B cell (primary cell): ENCODE measurements around the gene DOCK1. TPM values are rescaled to one million over a fixed set of nuclear protein-coding genes. Genes with fewer than 3 reads are reported as not detected.

ENCODE experiments used
- ATAC-seq: fragments of 200-7000 bp; cut with Tn5 transposase; one replicate; pipeline ENCODE4 v1.10.0; 2021; ENCODE audit warnings: low read depth, mild to moderate bottlenecking, moderate number of reproducible peaks, moderate library complexity
- CTCF ChIA-PET: fragments of 350-600 bp; sonication (Branson Sonifier 250); formaldehyde crosslinking; loops from one replicate; lab custom pipeline; 2021; ENCODE audit warnings: antibody characterized with exemption, inconsistent platforms; lab: Charles Lee
- POLR2A ChIA-PET: fragments of 350-600 bp; sonication (Branson Sonifier 250); formaldehyde crosslinking; loops from one replicate; lab custom pipeline; 2021; ENCODE audit warnings: antibody characterized with exemption; lab: Charles Lee
- DNase-seq: peaks from one replicate; pipeline ENCODE4 v3.0.0; 2013
- H2AFZ ChIP-seq: 2 replicates; pipeline ENCODE4 v1.6.1; 2012; ENCODE audit warnings: mild to moderate bottlenecking, low read depth, low read length; ENCODE audit not compliant: insufficient read depth, poor library complexity, severe bottlenecking
- H3K27ac ChIP-seq, 2 donors: 1 replicate in 1 of 2; 2 replicates in 1 of 2; pipeline ENCODE4 v1.5.1; 2012 to 2013; ENCODE audit warnings: low read length in 2 of 2, mild to moderate bottlenecking in 2 of 2, moderate library complexity in 1 of 2
- H3K27me3 ChIP-seq, 4 experiments: fragments of 200-600 bp in 1 of 4; sonication (generic) in 1 of 4; replicated peaks in 1 of 4; 1 replicate in 2 of 4; 2 replicates in 2 of 4; pipeline versions ENCODE4 v1.6.1 to v1.7.0; 2013 to 2016; ENCODE audit warnings: low read length in 3 of 4, mild to moderate bottlenecking in 2 of 4, mixed read lengths in 1 of 4, moderate library complexity in 1 of 4; ENCODE audit not compliant: insufficient read depth in 4 of 4, control insufficient read depth in 3 of 4; ENCODE audit errors: control extremely low read depth in 1 of 4
- H3K36me3 ChIP-seq, 2 experiments: replicated peaks in 1 of 2; 1 replicate in 1 of 2; 2 replicates in 1 of 2; pipeline versions ENCODE4 v1.6.1 to v1.7.1; 2013; ENCODE audit warnings: low read length in 1 of 2; ENCODE audit not compliant: insufficient read depth in 2 of 2, control insufficient read depth in 1 of 2; ENCODE audit errors: control extremely low read depth in 1 of 2, extremely low read depth in 1 of 2
- H3K4me1 ChIP-seq, 2 donors: fragments of 200-600 bp in 1 of 2; sonication (generic) in 1 of 2; 1 replicate in 1 of 2; 2 replicates in 1 of 2; pipeline versions ENCODE4 v1.5.1 to v1.6.1; 2013 to 2017; ENCODE audit warnings: low read length in 2 of 2; ENCODE audit not compliant: control insufficient read depth in 2 of 2, insufficient read depth in 2 of 2
- H3K4me2 ChIP-seq: replicated peaks from 2 replicates; pipeline ENCODE3; 2012; ENCODE audit warnings: mild to moderate bottlenecking, low read depth, low read length; ENCODE audit not compliant: poor library complexity, severe bottlenecking
- H3K4me3 ChIP-seq, 5 experiments: fragments of 200-600 bp in 1 of 5; sonication (generic) in 1 of 5; 1 replicate in 3 of 5; 2 replicates in 2 of 5; pipeline versions ENCODE4 v1.5.1 to v1.7.0; 2011 to 2016; ENCODE audit warnings: low read length in 4 of 5, mild to moderate bottlenecking in 4 of 5, low read depth in 2 of 5, control low read depth in 1 of 5, moderate library complexity in 1 of 5; ENCODE audit not compliant: insufficient read depth in 1 of 5; ENCODE audit errors: control extremely low read depth in 1 of 5, extremely low read depth in 1 of 5
- H3K79me2 ChIP-seq: fragments of 200-600 bp; sonication (generic); one replicate; pipeline ENCODE4 v1.6.0; 2016; ENCODE audit warnings: low read length; ENCODE audit not compliant: control insufficient read depth, insufficient read depth
- H3K9ac ChIP-seq: fragments of 200-600 bp; sonication (generic); 2 replicates; pipeline ENCODE4 v1.6.1; 2017; ENCODE audit warnings: mild to moderate bottlenecking, low read length, moderate library complexity
- H3K9me3 ChIP-seq, 3 donors: one replicate each; pipeline versions ENCODE4 v1.6.1 to v1.7.1; 2013; ENCODE audit warnings: low read length in 2 of 3; ENCODE audit not compliant: control insufficient read depth in 2 of 3, insufficient read depth in 1 of 3; ENCODE audit errors: control extremely low read depth in 1 of 3
- H4K20me1 ChIP-seq: 2 replicates; pipeline ENCODE4 v1.6.0; 2012; ENCODE audit warnings: mild to moderate bottlenecking, low read length; ENCODE audit not compliant: insufficient read depth, control insufficient read depth, poor library complexity, severe bottlenecking
- H3K27ac Mint-ChIP-seq: one replicate; pipeline ENCODE4 v1.8.0; 2021; ENCODE audit warnings: mixed read lengths
- H3K27me3 Mint-ChIP-seq: one replicate; pipeline ENCODE4 v1.8.0; 2021; ENCODE audit warnings: mixed read lengths
- H3K4me1 Mint-ChIP-seq: one replicate; pipeline ENCODE4 v1.8.0; 2021; ENCODE audit warnings: mixed read lengths
- H3K4me3 Mint-ChIP-seq: one replicate; pipeline ENCODE4 v1.8.0; 2021; ENCODE audit warnings: mixed read lengths
- H3K9me3 Mint-ChIP-seq: one replicate; pipeline ENCODE4 v1.8.0; 2022; ENCODE audit warnings: mixed read lengths; ENCODE audit not compliant: insufficient read depth
- EZH2 ChIP-seq: IDR thresholded peaks from 2 replicates; pipeline ENCODE4 v1.6.1; 2012; ENCODE audit warnings: borderline replicate concordance, low read depth, mild to moderate bottlenecking, moderate library complexity, low read length; ENCODE audit not compliant: insufficient read depth, poor library complexity, severe bottlenecking
- WGBS: methylation state at CpG from one replicate; pipeline ENCODE4 v1.1.5; 2013; ENCODE audit warnings: missing lambda C conversion rate; ENCODE audit not compliant: insufficient coverage; 5-methylcytosine and 5-hydroxymethylcytosine counted together
- intact Hi-C: fragments of 100-400 bp; cut with micrococcal nuclease; formaldehyde crosslinking; loops from one replicate; pipeline ENCODE4 v1.10.0; 2022
- polyA plus RNA-seq: library from polyadenylated mRNA; depleted of rRNA; stranded (reverse); fragments of >200 nt; gene quantifications from 2 replicates; pipeline ENCODE4 v1.2.3, GENCODE V29; 2012
- total RNA-seq, 2 donors: library from RNA; stranded (reverse); fragments of 120-200 nt in 1 of 2; gene quantifications; 1 replicate in 1 of 2; 2 replicates in 1 of 2; pipeline versions ENCODE4 v1.2.3 to v1.2.4, GENCODE V29; 2013 to 2022
- TF ChIP-seq, protein P1 (sequence below): fragments of 200-600 bp; IDR thresholded peaks from one replicate; pipeline ENCODE4 v1.8.0; 2022; ENCODE audit warnings: antibody characterized with exemption, mild to moderate bottlenecking

The DOCK1 gene
- total and polyA plus RNA-seq, 2 donors (not counting 1 experiment from before 2014, with no cell fraction given), result not detected

DNA sequence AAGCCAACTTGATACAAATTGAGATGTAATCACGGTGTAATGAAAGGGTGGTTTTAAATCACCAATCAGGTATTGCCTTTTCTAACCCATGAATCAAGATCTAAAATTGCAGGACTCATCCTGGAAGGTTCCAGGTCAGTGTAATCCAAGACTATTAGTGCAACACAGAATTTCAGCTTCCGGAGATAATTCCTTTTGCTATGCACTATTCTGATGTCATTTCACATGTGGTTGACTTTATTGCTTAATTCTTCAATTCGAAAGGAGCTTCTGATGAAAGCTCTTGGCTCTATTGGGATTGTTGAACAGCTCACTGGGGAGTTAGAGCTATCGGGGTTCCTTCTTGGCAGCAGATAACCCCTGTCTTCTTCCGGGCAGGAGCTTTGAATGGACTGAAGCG is 438.6 kb downstream of the DOCK1 start:
- Mint-ChIP-seq H3K4me1 (no peaks in the 10 kb centered on the region), H3K27ac (no peak overlapping the region), H3K27me3 (no peaks in the 10 kb centered on the region), H3K4me3 (no peak overlapping the region), H3K9me3 (no peaks in the 10 kb centered on the region)
- no peaks in the 10 kb centered on the region for H3K4me1 ChIP-seq
- H3K4me3 ChIP-seq, result no peak overlapping the region
- no peaks in the 10 kb centered on the region for H3K27me3 ChIP-seq
- DNase-seq (no peak), ATAC-seq (no peak)
- ChIA-PET CTCF (no interaction called here), POLR2A (no interaction called here)
- intact Hi-C loops, result no loop called here
- WGBS, result 94% methylated on average over 2 of the region's 6 CpGs
- no peak overlapping the region for H3K9ac ChIP-seq
- no peaks in the 10 kb centered on the region for H3K79me2 ChIP-seq
- H3K9me3 ChIP-seq, result peaks cover 0 to 3% (median 0%) of the 10 kb centered on the region in 3 donors
- no peak for TF ChIP-seq EZH2
- TF ChIP-seq, protein P1, sequence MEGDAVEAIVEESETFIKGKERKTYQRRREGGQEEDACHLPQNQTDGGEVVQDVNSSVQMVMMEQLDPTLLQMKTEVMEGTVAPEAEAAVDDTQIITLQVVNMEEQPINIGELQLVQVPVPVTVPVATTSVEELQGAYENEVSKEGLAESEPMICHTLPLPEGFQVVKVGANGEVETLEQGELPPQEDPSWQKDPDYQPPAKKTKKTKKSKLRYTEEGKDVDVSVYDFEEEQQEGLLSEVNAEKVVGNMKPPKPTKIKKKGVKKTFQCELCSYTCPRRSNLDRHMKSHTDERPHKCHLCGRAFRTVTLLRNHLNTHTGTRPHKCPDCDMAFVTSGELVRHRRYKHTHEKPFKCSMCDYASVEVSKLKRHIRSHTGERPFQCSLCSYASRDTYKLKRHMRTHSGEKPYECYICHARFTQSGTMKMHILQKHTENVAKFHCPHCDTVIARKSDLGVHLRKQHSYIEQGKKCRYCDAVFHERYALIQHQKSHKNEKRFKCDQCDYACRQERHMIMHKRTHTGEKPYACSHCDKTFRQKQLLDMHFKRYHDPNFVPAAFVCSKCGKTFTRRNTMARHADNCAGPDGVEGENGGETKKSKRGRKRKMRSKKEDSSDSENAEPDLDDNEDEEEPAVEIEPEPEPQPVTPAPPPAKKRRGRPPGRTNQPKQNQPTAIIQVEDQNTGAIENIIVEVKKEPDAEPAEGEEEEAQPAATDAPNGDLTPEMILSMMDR, result no peak
- no peaks in the 10 kb centered on the region for H3K36me3 ChIP-seq
- H3K4me2 ChIP-seq, result no peak overlapping the region
- H2AFZ ChIP-seq, result no peak overlapping the region
- H3K27ac ChIP-seq, result no peak overlapping the region
- no peaks in the 10 kb centered on the region for H4K20me1 ChIP-seq

DNA sequence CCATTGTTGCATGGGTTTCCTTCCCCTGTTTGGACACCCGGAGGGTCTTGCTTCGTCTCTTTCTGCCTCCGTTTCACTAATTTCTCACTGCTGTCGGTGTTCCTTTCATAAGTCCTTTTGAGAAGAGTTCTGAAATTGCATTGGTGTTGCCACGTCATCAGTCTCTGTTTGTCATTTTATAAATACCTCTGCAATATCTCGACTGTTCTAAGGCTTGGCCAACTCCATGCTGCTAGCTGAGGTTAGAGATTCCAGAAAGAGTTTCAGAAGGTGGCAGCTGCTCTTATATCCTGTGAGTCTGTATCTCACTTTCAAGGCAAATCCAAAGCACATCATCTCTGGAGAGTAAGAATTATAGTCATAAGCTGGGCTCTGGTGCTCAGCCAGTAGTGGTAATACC is 439.1 kb downstream of the DOCK1 start:
- no peak overlapping the region for H3K9ac ChIP-seq
- no peak overlapping the region for H3K4me3 ChIP-seq
- Mint-ChIP-seq H3K27me3 (no peaks in the 10 kb centered on the region), H3K4me1 (no peaks in the 10 kb centered on the region), H3K27ac (no peak overlapping the region), H3K4me3 (no peak overlapping the region), H3K9me3 (no peaks in the 10 kb centered on the region)
- WGBS, result no CpG with 5 or more reads among the region's 6 CpGs
- no peak for TF ChIP-seq EZH2
- TF ChIP-seq, protein P1, result no peak
- DNase-seq, result no peak
- H2AFZ ChIP-seq, result no peak overlapping the region
- no peaks in the 10 kb centered on the region for H4K20me1 ChIP-seq
- no peaks in the 10 kb centered on the region for H3K27me3 ChIP-seq
- H3K79me2 ChIP-seq, result no peaks in the 10 kb centered on the region
- H3K4me2 ChIP-seq, result no peak overlapping the region
- no peak for ATAC-seq
- H3K4me1 ChIP-seq, result no peaks in the 10 kb centered on the region
- no peak overlapping the region for H3K27ac ChIP-seq
- H3K36me3 ChIP-seq, result no peaks in the 10 kb centered on the region
- POLR2A ChIA-PET, result no interaction called here
- intact Hi-C loops, result no loop called here
- CTCF ChIA-PET, result no interaction called here
- peaks cover 0 to 3% (median 0%) of the 10 kb centered on the region in 3 donors for H3K9me3 ChIP-seq
